IPS-NIHi7 (cell line): Measurements from ENCODE around the gene C2orf68.
"Not testable (repeated sequence)": the region's sequence is repeated elsewhere in the genome, so short reads cannot be mapped to it uniquely, and the experiment has no call there.

Experiments used
- DNase-seq: peaks from one replicate; pipeline ENCODE4 v3.0.0; 2012; ENCODE audit warnings: mixed read lengths; ENCODE audit errors: extremely low spot score

C2orf68 gene

GRCh38 chr2:85582492-85582891 lies 29.4 kb downstream of the C2orf68 start:
- DNase-seq = no peak

GRCh38 chr2:85580206-85580605 lies 31.7 kb downstream of the C2orf68 start:
- DNase-seq = no peak

DNA sequence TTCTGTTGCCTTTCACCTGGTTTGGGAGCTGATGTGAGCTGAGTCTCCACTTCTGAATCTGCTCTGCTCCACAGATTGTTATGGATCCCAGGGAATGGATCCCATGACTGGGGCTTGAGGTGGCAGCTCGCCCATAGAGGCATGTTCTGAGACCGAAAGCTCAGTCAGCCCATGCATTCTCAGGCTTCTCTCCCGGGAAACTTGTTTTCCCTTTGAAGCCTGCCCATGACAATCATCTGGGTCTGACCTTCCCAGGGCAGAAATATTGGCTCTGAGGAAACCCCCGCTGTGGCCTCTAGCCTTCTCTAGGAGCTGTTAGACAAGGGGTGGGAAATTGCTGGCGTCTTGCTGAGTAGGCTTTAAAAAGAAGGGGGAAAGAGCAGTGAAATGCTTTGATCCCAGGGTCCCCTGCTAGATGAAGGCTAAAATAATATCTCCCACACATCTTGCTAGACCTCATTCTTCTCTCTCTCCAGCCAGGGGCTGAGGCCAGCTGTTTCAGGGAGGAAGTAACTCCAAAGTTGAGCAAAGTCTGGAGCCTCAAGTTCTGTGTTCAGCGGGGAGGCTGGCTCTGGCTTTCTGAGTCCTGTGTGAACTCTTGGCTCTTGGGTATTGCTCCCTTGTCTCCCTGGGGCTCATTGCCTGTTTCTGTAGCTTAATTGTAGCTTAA lies 32.5 kb downstream of the C2orf68 start:
- peak; percentile 52 for DNase-seq

- DNase-seq = no peak
Observed at GRCh38 chr2:85578243-85579180, 33.4 kb downstream of the C2orf68 start.

- DNase-seq = peak; percentile 90
Observed at GRCh38 chr2:85577386-85578242, 34.3 kb downstream of the C2orf68 start, which contains the start of gene VAMP8. Gene VAMP8, plus strand, starts transcription at chr2:85577586. Its CDS starts 61 bp downstream, at chr2:85577647.

DNA sequence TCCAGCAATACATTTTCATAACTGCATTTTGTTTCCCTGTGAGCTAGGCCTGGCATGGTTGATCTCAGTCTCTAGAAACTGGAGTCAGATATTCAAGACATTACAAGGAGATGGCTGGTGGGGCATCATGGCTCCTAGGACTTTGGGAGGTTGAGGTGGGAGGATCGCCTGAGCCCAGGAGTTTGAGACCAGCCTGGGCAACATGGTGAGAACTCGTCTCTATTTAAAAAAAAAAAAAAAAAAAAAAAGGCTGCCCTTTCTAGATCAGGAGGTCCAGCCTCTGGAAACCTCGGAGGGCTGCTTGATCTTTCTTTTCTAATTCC lies 34.8 kb downstream of the C2orf68 start:
- no peak for DNase-seq

DNA sequence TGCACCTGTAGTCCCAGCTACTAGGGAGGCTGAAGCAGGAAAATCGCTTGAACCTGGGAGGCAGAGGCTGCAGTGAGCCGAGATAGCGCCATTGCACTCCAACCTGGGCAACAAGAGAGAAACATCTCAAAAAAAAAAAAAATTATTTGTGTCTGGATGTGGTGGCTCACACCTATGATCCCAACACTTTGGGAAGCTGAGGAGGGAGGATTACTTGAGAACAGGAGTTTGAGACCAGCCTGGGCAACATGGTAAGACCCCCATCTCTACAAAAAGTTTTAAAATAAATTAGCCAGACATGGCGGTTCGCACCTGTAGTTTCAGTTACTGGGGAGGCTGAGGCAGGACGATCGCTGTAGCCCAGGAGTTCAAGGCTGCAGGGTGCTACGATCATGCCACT lies 36.1 kb downstream of the C2orf68 start:
- DNase-seq = no peak

DNA sequence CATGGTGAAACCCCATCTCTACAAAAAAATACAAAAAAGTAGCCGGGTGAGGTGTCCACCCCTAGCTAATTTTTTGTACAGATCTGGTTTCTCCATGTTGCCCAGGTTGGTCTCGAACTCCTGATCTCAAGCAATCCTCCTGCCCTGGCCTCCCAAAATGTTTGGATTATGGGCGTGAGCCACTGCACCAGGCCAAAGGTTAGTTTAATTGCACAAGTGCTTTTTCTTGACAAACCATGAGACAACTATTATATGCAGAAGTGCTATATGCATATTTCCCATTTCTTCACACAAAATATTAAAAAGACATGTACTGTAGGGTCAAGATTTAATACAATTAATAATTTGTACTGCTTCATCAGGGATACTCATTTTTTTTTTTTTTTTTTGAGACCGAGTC lies 45.6 kb downstream of the C2orf68 start:
- no peak for DNase-seq

DNA sequence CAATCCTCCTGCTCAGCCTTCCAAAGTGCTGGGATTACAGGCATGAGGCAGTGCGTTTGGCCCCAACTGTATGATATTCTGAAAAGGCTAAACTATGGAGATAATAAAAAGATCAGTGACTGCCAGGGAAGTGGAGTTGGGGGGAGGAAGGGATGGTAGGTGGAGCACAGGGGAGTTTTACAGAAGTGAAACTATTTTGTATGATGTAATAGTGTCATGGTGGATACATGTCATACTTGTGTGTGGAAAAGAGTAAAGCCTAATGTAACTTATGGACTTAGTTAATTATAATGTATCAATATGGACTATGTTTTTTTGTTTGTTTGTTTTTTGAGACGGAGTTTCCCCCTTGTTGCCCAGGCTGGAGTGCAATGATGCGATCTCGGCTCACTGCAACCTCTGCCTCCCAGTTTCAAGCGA lies 47.7 kb downstream of the C2orf68 start:
- DNase-seq = no peak

DNA sequence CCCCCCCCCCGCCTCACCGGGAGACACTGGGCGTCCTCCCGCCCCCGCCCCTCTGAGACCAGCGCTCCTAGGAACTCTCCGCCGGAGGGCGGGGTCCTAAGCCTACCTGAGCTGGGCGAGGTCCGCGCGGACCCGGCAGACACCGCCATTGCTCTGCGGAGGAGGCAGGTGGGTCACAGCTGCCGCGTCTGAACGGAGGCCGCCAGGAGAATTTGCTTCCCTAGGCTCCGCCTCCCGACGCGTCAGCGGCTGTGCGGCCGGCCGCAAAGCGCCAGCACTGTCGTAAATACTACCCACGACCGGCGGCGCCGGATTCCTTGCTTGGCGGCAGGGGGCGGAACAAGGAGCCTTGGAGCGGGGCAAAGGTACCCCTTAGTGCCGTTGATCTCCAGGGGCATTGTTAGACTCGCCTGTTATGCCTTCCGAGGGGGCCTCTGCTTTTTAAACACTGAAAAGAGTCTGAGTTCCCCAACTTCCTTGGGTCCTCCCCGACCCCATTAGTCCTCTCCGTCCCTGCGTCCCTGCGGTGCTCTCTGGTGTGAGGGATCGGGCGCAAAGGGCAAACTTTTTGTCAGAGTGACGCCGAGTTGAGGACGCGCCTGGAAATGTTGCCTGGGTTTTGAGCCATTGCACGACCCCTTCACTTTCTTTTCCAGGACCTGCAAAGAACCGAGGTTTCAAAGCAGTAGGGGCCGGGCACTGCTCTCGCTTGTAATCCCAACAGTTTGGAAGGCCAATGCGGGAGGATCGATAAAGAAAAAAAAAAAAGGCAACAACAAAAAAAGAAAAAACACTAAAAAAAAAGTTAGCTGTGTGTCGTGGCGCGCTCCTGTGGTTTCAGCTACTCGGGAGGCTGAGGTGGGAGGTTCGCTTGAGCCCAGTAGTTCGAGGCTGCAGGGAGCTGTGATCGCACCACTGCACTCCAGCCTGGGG lies 50.3 kb downstream of the C2orf68 start, which contains the start of gene GGCX:
Gene GGCX, minus strand, starts transcription at position 214 of the 933 bp plus-strand sequence. Its CDS starts 65 bp downstream, at position 149.
- DNase-seq = peak; percentile 95

DNA sequence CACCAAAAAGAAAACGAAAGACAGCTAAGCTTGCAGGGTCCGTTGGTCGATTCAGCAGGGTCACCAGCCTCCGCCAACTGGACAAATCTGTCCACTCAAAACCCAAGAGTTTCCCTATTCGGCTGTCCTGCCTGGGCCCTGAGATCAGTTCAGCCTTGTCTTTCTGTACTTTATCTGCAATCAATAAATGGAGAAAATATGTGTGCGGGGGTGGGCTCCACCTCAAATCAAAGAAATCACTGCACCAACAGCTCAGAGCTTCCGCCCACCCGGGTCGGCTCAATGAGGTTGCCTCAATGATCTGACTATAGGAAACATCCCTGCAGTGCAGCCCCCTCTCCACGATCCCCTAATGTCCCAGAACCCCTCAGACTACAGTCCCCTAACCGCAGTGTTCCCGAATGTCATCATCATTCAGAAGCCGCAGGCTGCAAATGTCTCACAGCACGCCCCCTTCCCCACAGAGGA lies 51.0 kb downstream of the C2orf68 start:
- no peak for DNase-seq

GRCh38 chr2:85560403-85560726 lies 51.5 kb downstream of the C2orf68 start:
- not testable (repeated sequence) for DNase-seq

DNA sequence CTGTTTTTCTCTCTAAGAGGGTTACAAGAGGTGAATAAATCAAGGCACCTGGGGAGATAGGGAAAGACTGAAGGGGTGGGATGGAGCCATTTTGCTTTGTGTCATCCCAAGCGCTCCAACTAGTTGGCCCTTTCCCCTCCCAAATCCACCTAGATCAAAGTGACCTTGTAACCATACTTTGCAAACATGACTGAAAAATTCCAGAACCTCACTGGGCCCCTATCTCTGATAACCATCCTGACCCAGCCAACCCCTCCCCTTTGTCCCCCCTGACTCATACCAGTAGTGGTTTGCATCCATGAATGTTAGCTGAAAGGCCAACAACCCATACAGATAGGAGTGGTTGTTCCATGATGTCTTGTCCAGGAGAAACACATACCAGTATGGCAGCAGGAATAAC lies 53.7 kb downstream of the C2orf68 start:
- DNase-seq = no peak

DNA sequence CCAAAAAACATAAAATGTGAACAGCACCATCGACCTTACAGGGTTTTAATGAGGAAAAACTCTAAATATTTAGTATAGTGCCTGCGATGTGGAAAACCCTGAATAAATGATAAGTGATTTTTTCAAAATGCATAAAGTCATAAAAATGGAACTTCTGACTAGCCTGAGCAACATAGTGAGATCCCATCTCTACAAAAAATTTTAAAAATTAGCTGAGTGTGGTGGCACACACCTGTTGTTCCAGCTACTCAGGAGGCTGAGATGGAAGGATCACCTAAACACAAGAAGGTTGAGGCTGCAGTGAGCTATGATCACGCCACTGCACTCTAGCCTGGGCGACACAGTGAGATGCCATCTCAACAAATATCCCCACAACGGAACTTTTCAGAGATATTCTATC lies 54.7 kb downstream of the C2orf68 start:
- DNase-seq = no peak
